ENCODE results near the gene BUB3. TPM values are rescaled to one million over a fixed set of nuclear protein-coding genes. Genes with fewer than 3 reads are reported as not detected.
A peak's percentile ranks its signal among the peaks of the same experiment; 100 is the strongest.

The BUB3 gene
- total RNA-seq, 1 experiment from 2014 or later: 129 TPM

GRCh38 chr10:123140164-123140982, 13.8 kb upstream of the BUB3 start:
- no peaks in the 10 kb centered on the region for H3K36me3 ChIP-seq (ENCODE audit: control insufficient read depth, insufficient read depth, low read length)
- no peaks in the 10 kb centered on the region for H3K9me3 ChIP-seq
- peaks cover 7% of the 10 kb centered on the region for H3K4me1 Mint-ChIP-seq (ENCODE audit: low read depth, unreplicated experiment)
- H3K4me3 ChIP-seq (ENCODE audit: low read depth, low read length): peak overlapping the region; percentile 24
- DNase-seq: peak in 1 of 2 experiments; percentile 35
- BruUV-seq (replicated peaks): no TSS peak
- TF ChIP-seq CTCF (IDR thresholded peaks at IDR 0.05; ENCODE audit: insufficient read depth in 1 of 2, low read depth in 1 of 2, low read length in 1 of 2, severe bottlenecking in 1 of 2, unreplicated experiment in 1 of 2): peak in 1 of 2 experiments; percentile 39
- H3K9me3 Mint-ChIP-seq (ENCODE audit: unreplicated experiment): no peaks in the 10 kb centered on the region
- H3K36me3 Mint-ChIP-seq (ENCODE audit: insufficient read depth, unreplicated experiment): no peaks in the 10 kb centered on the region
- H3K27me3 Mint-ChIP-seq (ENCODE audit: insufficient read depth, unreplicated experiment): peaks cover 10% of the 10 kb centered on the region
- peaks cover 3% of the 10 kb centered on the region for H3K27me3 ChIP-seq (replicated peaks; ENCODE audit: control insufficient read depth, insufficient read depth, low read length)
- ChIA-PET POLR2A (interaction anchor here (0.6 to 1.0 kb wide), 3 partner anchors 8 to 14 kb away, joined by 3 read pairs; partner anchors contain the start of gene BUB3), CTCF (interaction anchor here (0.8 to 1.5 kb wide), 7 partner anchors 8 to 240 kb away, joined by 3 to 9 read pairs (median 5); partner anchors contain the start of gene BUB3)
- H3K4me3 Mint-ChIP-seq (ENCODE audit: unreplicated experiment): peak overlapping the region; percentile 82
- intact Hi-C loops (cut with micrococcal nuclease; ENCODE audit: unreplicated experiment): loop anchor here (1.0 kb wide), 1 partner anchor 8 kb away; the partner anchor contains the start of gene HMX2
- H3K27ac Mint-ChIP-seq (ENCODE audit: unreplicated experiment): no peak overlapping the region
- H3K4me1 ChIP-seq: peaks cover 11% of the 10 kb centered on the region

GRCh38 chr10:123140983-123141390, 13.2 kb upstream of the BUB3 start:
- Mint-ChIP-seq H3K4me1 (ENCODE audit: low read depth, unreplicated experiment) (peaks cover 7% of the 10 kb centered on the region), H3K27ac (ENCODE audit: unreplicated experiment) (no peak overlapping the region), H3K27me3 (ENCODE audit: insufficient read depth, unreplicated experiment) (peaks cover 10% of the 10 kb centered on the region), H3K9me3 (ENCODE audit: unreplicated experiment) (no peaks in the 10 kb centered on the region), H3K36me3 (ENCODE audit: insufficient read depth, unreplicated experiment) (no peaks in the 10 kb centered on the region), H3K4me3 (ENCODE audit: unreplicated experiment) (no peak overlapping the region)
- H3K36me3 ChIP-seq (ENCODE audit: control insufficient read depth, insufficient read depth, low read length): no peaks in the 10 kb centered on the region
- POLR2A ChIA-PET: no interaction called here
- DNase-seq: no peak
- no peaks in the 10 kb centered on the region for H3K9me3 ChIP-seq
- intact Hi-C loops (cut with micrococcal nuclease; ENCODE audit: unreplicated experiment): loop anchor here (1.0 kb wide), 1 partner anchor 7 kb away; the partner anchor contains the start of gene HMX2
- peaks cover 8% of the 10 kb centered on the region for H3K4me1 ChIP-seq
- no TSS peak for BruUV-seq (replicated peaks)
- CTCF ChIA-PET: no interaction called here
- no peak for TF ChIP-seq CTCF (IDR thresholded peaks at IDR 0.05; ENCODE audit: insufficient read depth in 1 of 2, low read depth in 1 of 2, low read length in 1 of 2, severe bottlenecking in 1 of 2, unreplicated experiment in 1 of 2)
- no peak overlapping the region for H3K4me3 ChIP-seq (ENCODE audit: low read depth, low read length)
- peaks cover 2% of the 10 kb centered on the region for H3K27me3 ChIP-seq (replicated peaks; ENCODE audit: control insufficient read depth, insufficient read depth, low read length)

- Histone ChIP-seq H3K4me3 (ENCODE audit: low read depth, low read length) (no peak overlapping the region), H3K4me1 (peaks cover 8% of the 10 kb centered on the region), H3K27me3 (replicated peaks; ENCODE audit: control insufficient read depth, insufficient read depth, low read length) (peaks cover 2% of the 10 kb centered on the region), H3K9me3 (no peaks in the 10 kb centered on the region), H3K36me3 (ENCODE audit: control insufficient read depth, insufficient read depth, low read length) (no peaks in the 10 kb centered on the region)
- no peak for TF ChIP-seq CTCF (IDR thresholded peaks at IDR 0.05; ENCODE audit: insufficient read depth in 1 of 2, low read depth in 1 of 2, low read length in 1 of 2, severe bottlenecking in 1 of 2, unreplicated experiment in 1 of 2)
- Mint-ChIP-seq H3K9me3 (ENCODE audit: unreplicated experiment) (no peaks in the 10 kb centered on the region), H3K27ac (ENCODE audit: unreplicated experiment) (no peak overlapping the region), H3K4me3 (ENCODE audit: unreplicated experiment) (no peak overlapping the region), H3K36me3 (ENCODE audit: insufficient read depth, unreplicated experiment) (no peaks in the 10 kb centered on the region), H3K27me3 (ENCODE audit: insufficient read depth, unreplicated experiment) (peaks cover 8% of the 10 kb centered on the region), H3K4me1 (ENCODE audit: low read depth, unreplicated experiment) (peaks cover 7% of the 10 kb centered on the region)
- DNase-seq: no peak
- intact Hi-C loops (cut with micrococcal nuclease; ENCODE audit: unreplicated experiment): no loop called here
- POLR2A ChIA-PET: no interaction called here
- BruUV-seq (replicated peaks): no TSS peak
- CTCF ChIA-PET: no interaction called here
These were observed 12.2 kb upstream of the BUB3 start for GRCh38 chr10:123141791-123142700.
